Measurements from ENCODE around the gene RNF111. TPM values are rescaled to one million over a fixed set of nuclear protein-coding genes. Genes with fewer than 3 reads are reported as not detected.
A peak's percentile ranks its signal among the peaks of the same experiment; 100 is the strongest.

RNF111 gene
- total and polyA plus RNA-seq, 9 of the 15 experiments (the other 6 are each of a cell fraction or from before 2014, with no cell fraction given): 7.9 to 26.0 (median 14.4) TPM

DNA sequence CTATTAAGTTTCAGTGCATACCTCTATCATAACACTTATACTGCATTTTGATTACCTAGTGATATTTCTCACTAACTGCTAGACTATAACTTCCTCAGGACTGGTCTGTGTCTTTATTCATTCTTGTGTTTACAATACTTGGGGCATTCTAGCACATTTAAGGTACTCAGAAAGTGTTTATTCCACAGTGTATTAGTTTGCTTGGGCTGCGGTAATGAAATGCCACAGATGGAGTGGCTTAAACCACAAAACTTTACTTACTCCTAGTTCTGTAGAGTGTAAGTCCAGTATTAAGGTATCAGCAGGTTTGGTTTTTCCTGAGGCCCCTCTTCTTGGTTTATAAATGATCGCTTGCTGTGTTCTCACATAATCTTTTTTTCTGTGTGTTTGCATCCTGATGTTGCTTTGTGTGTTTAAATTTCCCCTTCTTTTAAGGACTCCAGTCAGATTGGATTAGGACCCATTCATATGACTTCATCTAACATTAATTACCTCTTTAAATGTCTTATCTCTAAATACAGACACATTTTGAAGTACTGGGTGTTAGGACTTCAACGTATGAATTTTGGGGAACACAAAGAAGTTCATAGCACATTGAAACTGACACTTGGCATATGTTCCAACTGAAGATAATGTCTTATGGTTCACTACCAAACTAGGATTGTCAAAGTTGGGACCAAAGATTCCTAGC lies 23.9 kb downstream of the RNF111 start (continued):
- TF ChIP-seq ZBTB17 (CRISPR knock-in tag; IDR thresholded peaks at IDR 0.05): no peak
- TF ChIP-seq MYBL2 (IDR thresholded peaks at IDR 0.05; ENCODE audit: low read depth): peak; percentile 45; the same call in 1 of the 2 replicates
- TF ChIP-seq MYBL2 (CRISPR knock-in tag; IDR thresholded peaks at IDR 0.05; ENCODE audit: borderline replicate concordance): no peak
- no peak for TF ChIP-seq ZFPM2 (CRISPR knock-in tag; IDR thresholded peaks at IDR 0.05)
- TF ChIP-seq CBFA2T3 (IDR thresholded peaks at IDR 0.05): peak; percentile 53; the same call in 1 of the 2 replicates
- TF ChIP-seq SIX5 (IDR thresholded peaks at IDR 0.05; ENCODE audit: borderline replicate concordance in 1 of 2, insufficient read depth in 1 of 2, low read depth in 1 of 2, low read length in 2 of 2): no peak
- 0 out of 2 replicates have a peak, but pooled peaks have one; percentile 25 for TF ChIP-seq SMARCA4 (IDR thresholded peaks at IDR 0.05)
- no peak for TF ChIP-seq ZNF444 (CRISPR knock-in tag; IDR thresholded peaks at IDR 0.05)
- TF ChIP-seq TAL1 (IDR thresholded peaks at IDR 0.05): 0 out of 2 replicates have a peak, but pooled peaks have one; percentile 16
- TF ChIP-seq NBN (IDR thresholded peaks at IDR 0.05; ENCODE audit: low read depth): 0 out of 2 replicates have a peak, but pooled peaks have one; percentile 21
- no peak for TF ChIP-seq U2AF1 (optimal IDR thresholded peaks at IDR 0.05; ENCODE audit: low read depth, low read length)
- TF ChIP-seq JUN (IDR thresholded peaks at IDR 0.05; ENCODE audit: borderline replicate concordance, low read depth, low read length): no peak
- TF ChIP-seq JUN (CRISPR knock-in tag; IDR thresholded peaks at IDR 0.05; ENCODE audit: borderline replicate concordance): no peak
- TF ChIP-seq MEIS2 (IDR thresholded peaks at IDR 0.05; ENCODE audit: partially characterized antibody): peak; percentile 40
- TF ChIP-seq ARID1B (IDR thresholded peaks at IDR 0.05): peak; percentile 53; the same call in 1 of the 2 replicates
- no peak for TF ChIP-seq BHLHE40 (IDR thresholded peaks at IDR 0.05; ENCODE audit: low read length)
- TF ChIP-seq, protein P1, sequence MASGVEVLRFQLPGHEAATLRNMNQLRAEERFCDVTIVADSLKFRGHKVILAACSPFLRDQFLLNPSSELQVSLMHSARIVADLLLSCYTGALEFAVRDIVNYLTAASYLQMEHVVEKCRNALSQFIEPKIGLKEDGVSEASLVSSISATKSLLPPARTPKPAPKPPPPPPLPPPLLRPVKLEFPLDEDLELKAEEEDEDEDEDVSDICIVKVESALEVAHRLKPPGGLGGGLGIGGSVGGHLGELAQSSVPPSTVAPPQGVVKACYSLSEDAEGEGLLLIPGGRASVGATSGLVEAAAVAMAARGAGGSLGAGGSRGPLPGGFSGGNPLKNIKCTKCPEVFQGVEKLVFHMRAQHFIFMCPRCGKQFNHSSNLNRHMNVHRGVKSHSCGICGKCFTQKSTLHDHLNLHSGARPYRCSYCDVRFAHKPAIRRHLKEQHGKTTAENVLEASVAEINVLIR (CRISPR knock-in tag; IDR thresholded peaks at IDR 0.05): no peak
- TF ChIP-seq FOXM1 (IDR thresholded peaks at IDR 0.05; ENCODE audit: low read depth): peak; percentile 64; the same call in 1 of the 2 replicates
- TF ChIP-seq FOXM1 (CRISPR knock-in tag; IDR thresholded peaks at IDR 0.05; ENCODE audit: low read depth): no peak
- no peak for TF ChIP-seq ZNF280A (IDR thresholded peaks at IDR 0.05; ENCODE audit: low read depth, partially characterized antibody)
- TF ChIP-seq TCF3 (CRISPR knock-in tag; IDR thresholded peaks at IDR 0.05): peak; percentile 42
- TF ChIP-seq ARID3A (IDR thresholded peaks at IDR 0.05; ENCODE audit: borderline replicate concordance, low read depth, low read length): 0 out of 2 replicates have a peak, but pooled peaks have one; percentile 24
- no peak for TF ChIP-seq FIP1L1 (IDR thresholded peaks at IDR 0.05; ENCODE audit: low read depth, low read length, poor library complexity, severe bottlenecking)

All from K562 (cell line).